Caco-2 (cell line): Measurements from ENCODE around the gene AP1S3. TPM values are rescaled to one million over a fixed set of nuclear protein-coding genes. Genes with fewer than 3 reads are reported as not detected.
A peak's percentile ranks its signal among the peaks of the same experiment; 100 is the strongest.

ENCODE experiments used
- BruUV-seq: library from RNA; stranded (reverse); fragments of 400-500 nt; replicated peaks from 2 replicates; lab custom pipeline; 2021; lab: Mats Ljungman, UMichigan
- CTCF ChIA-PET: fragments of 300-600 bp; sonication (Branson Sonifier 250); formaldehyde crosslinking; loops from one replicate; lab custom pipeline; 2022; ENCODE audit warnings: antibody characterized with exemption; lab: Charles Lee
- POLR2A ChIA-PET: fragments of 300-600 bp; sonication (Branson Sonifier 250); formaldehyde crosslinking; loops from one replicate; lab custom pipeline; 2022; ENCODE audit warnings: antibody characterized with exemption; lab: Charles Lee
- DNase-seq, 2 experiments: peaks; one replicate each; pipeline versions ENCODE4 v3.0.0 to v3.0.0-alpha.2; 2020 to 2022
- H3K27me3 ChIP-seq: replicated peaks from 2 replicates; pipeline ENCODE4 v1.6.0; 2011; ENCODE audit warnings: low read length; ENCODE audit not compliant: control insufficient read depth, insufficient read depth
- H3K36me3 ChIP-seq: 2 replicates; pipeline ENCODE4 v1.5.1; 2011; ENCODE audit warnings: low read length; ENCODE audit not compliant: control insufficient read depth, insufficient read depth
- H3K4me1 ChIP-seq: fragments of 250-450 bp; sonication (Bioruptor Pico); 2 replicates; pipeline ENCODE4 v1.5.1; 2020; ENCODE audit warnings: mild to moderate bottlenecking
- H3K4me3 ChIP-seq: 2 replicates; pipeline ENCODE4 v1.5.1; 2011; ENCODE audit warnings: low read depth, mild to moderate bottlenecking, control low read depth, low read length
- H3K9me3 ChIP-seq: fragments of 250-450 bp; sonication (Bioruptor Pico); 2 replicates; pipeline ENCODE4 v1.5.1; 2020; ENCODE audit warnings: mild to moderate bottlenecking, moderate library complexity
- H3K27ac Mint-ChIP-seq: one replicate; pipeline ENCODE4 v1.8.0; 2022; ENCODE audit warnings: mixed read lengths; ENCODE audit not compliant: unreplicated experiment
- H3K27me3 Mint-ChIP-seq: one replicate; pipeline ENCODE4 v1.8.0; 2022; ENCODE audit warnings: mixed read lengths; ENCODE audit not compliant: insufficient read depth, unreplicated experiment
- H3K36me3 Mint-ChIP-seq: one replicate; pipeline ENCODE4 v1.8.0; 2022; ENCODE audit warnings: mild to moderate bottlenecking, mixed read lengths; ENCODE audit not compliant: insufficient read depth, unreplicated experiment
- H3K4me1 Mint-ChIP-seq: one replicate; pipeline ENCODE4 v1.8.0; 2022; ENCODE audit warnings: low read depth, mixed read lengths; ENCODE audit not compliant: unreplicated experiment
- H3K4me3 Mint-ChIP-seq: one replicate; pipeline ENCODE4 v1.8.0; 2022; ENCODE audit warnings: mild to moderate bottlenecking, moderate library complexity, mixed read lengths; ENCODE audit not compliant: unreplicated experiment
- H3K9me3 Mint-ChIP-seq: one replicate; pipeline ENCODE4 v1.8.0; 2022; ENCODE audit warnings: mixed read lengths; ENCODE audit not compliant: unreplicated experiment
- CTCF ChIP-seq, 2 experiments: fragments of 200-600 bp in 1 of 2; IDR thresholded peaks; 1 replicate in 1 of 2; 2 replicates in 1 of 2; pipeline versions ENCODE4 v1.5.1 to v1.8.0; 2011 to 2022; ENCODE audit warnings: antibody characterized with exemption in 1 of 2, control low read depth in 1 of 2, inconsistent platforms in 1 of 2, low read depth in 1 of 2, low read length in 1 of 2, mild to moderate bottlenecking in 1 of 2, moderate library complexity in 1 of 2; ENCODE audit not compliant: insufficient read depth in 1 of 2, severe bottlenecking in 1 of 2, unreplicated experiment in 1 of 2
- intact Hi-C: fragments of 100-400 bp; cut with micrococcal nuclease; formaldehyde crosslinking; loops from one replicate; pipeline ENCODE4 v1.10.0; 2022; ENCODE audit not compliant: unreplicated experiment
- total RNA-seq: library from RNA; stranded (reverse); gene quantifications from 2 replicates; pipeline ENCODE4 v1.2.3, GENCODE V29; 2022

AP1S3 gene
- total RNA-seq, 1 experiment from 2014 or later = 180 TPM

GRCh38 chr2:223852281-223852795 is 15.0 kb upstream of the AP1S3 start:
- DNase-seq = peak; percentile 90 to 96
- TF ChIP-seq CTCF (IDR thresholded peaks at IDR 0.05; ENCODE audit: insufficient read depth in 1 of 2, low read depth in 1 of 2, low read length in 1 of 2, severe bottlenecking in 1 of 2, unreplicated experiment in 1 of 2) = no peak
- CTCF ChIA-PET = interaction anchor here (0.9 to 2.2 kb wide), 3 partner anchors 9 to 14 kb away, joined by 6 to 23 read pairs (median 14); partner anchors contain the start of gene AP1S3
- H3K27me3 ChIP-seq = no peaks in the 10 kb centered on the region
- H3K36me3 ChIP-seq = peaks cover 5% of the 10 kb centered on the region; the same call in 1 of the 2 replicates
- peaks cover 32% of the 10 kb centered on the region for H3K9me3 ChIP-seq
- no peak overlapping the region for H3K4me3 ChIP-seq
- BruUV-seq = no TSS peak
- POLR2A ChIA-PET = interaction anchor here (1.2 to 1.5 kb wide), 2 partner anchors 9 to 15 kb away, joined by 5 to 6 read pairs; partner anchors contain the start of gene AP1S3
- Mint-ChIP-seq H3K27me3 (no peaks in the 10 kb centered on the region), H3K4me3 (peak overlapping the region; percentile 36), H3K9me3 (peaks cover 29% of the 10 kb centered on the region), H3K36me3 (peaks cover 71% of the 10 kb centered on the region), H3K4me1 (peaks cover 62% of the 10 kb centered on the region), H3K27ac (peak overlapping the region; percentile 84)
- intact Hi-C loops = loop anchor here (1.0 kb wide), 5 partner anchors 9 to 108 kb away; partner anchors contain the start of gene AP1S3
- H3K4me1 ChIP-seq = peaks cover 69% of the 10 kb centered on the region

GRCh38 chr2:223847410-223847809 is 10.0 kb upstream of the AP1S3 start:
- peaks cover 32% of the 10 kb centered on the region for H3K9me3 ChIP-seq
- H3K27me3 ChIP-seq = no peaks in the 10 kb centered on the region
- intact Hi-C loops = no loop called here
- H3K27ac Mint-ChIP-seq = no peak overlapping the region
- no peak for DNase-seq
- ChIA-PET CTCF (interaction anchor here (1.1 kb wide), 1 partner anchor 14 kb away, joined by 3 read pairs; no protein-coding TSS in a partner anchor), POLR2A (no interaction called here)
- H3K4me1 ChIP-seq = peaks cover 26% of the 10 kb centered on the region
- TF ChIP-seq CTCF (IDR thresholded peaks at IDR 0.05; ENCODE audit: insufficient read depth in 1 of 2, low read depth in 1 of 2, low read length in 1 of 2, severe bottlenecking in 1 of 2, unreplicated experiment in 1 of 2) = no peak
- H3K4me1 Mint-ChIP-seq = peaks cover 41% of the 10 kb centered on the region
- no peaks in the 10 kb centered on the region for H3K27me3 Mint-ChIP-seq
- H3K36me3 Mint-ChIP-seq = peaks cover 56% of the 10 kb centered on the region
- peaks cover 29% of the 10 kb centered on the region for H3K9me3 Mint-ChIP-seq
- no peak overlapping the region for H3K4me3 ChIP-seq
- H3K36me3 ChIP-seq = peaks cover 5% of the 10 kb centered on the region; the same call in 1 of the 2 replicates
- no peak overlapping the region for H3K4me3 Mint-ChIP-seq
- BruUV-seq = no TSS peak

- Mint-ChIP-seq H3K4me3 (no peak overlapping the region), H3K9me3 (peaks cover 29% of the 10 kb centered on the region), H3K27ac (peak overlapping the region; percentile 2), H3K36me3 (peaks cover 47% of the 10 kb centered on the region), H3K27me3 (no peaks in the 10 kb centered on the region), H3K4me1 (peaks cover 38% of the 10 kb centered on the region)
- Histone ChIP-seq H3K4me1 (peaks cover 21% of the 10 kb centered on the region), H3K4me3 (no peak overlapping the region), H3K36me3 (peaks cover 5% of the 10 kb centered on the region; the same call in 1 of the 2 replicates), H3K27me3 (no peaks in the 10 kb centered on the region), H3K9me3 (peaks cover 32% of the 10 kb centered on the region)
- ChIA-PET CTCF (no interaction called here), POLR2A (no interaction called here)
- DNase-seq = no peak
- TF ChIP-seq CTCF (IDR thresholded peaks at IDR 0.05; ENCODE audit: insufficient read depth in 1 of 2, low read depth in 1 of 2, low read length in 1 of 2, severe bottlenecking in 1 of 2, unreplicated experiment in 1 of 2) = no peak
- no TSS peak for BruUV-seq
- intact Hi-C loops = no loop called here
These were observed 9.1 kb upstream of the AP1S3 start for GRCh38 chr2:223846515-223846914.
